Stimulated activated CD4-positive, alpha-beta T cell treated with anti-CD3 and anti-CD28 coated beads, Interleukin-12 subunit alpha, Interleukin-12 subunit beta, amount 100 ng/mL, for 48 hours (primary cell): Measurements from ENCODE around the gene ENG.
A peak's percentile ranks its signal among the peaks of the same experiment; 100 is the strongest.
"Not testable (repeated sequence)": the region's sequence is repeated elsewhere in the genome, so short reads cannot be mapped to it uniquely, and the experiment has no call there.

Source experiments
- DNase-seq, 3 donors: peaks; one replicate each; pipeline ENCODE4 v3.0.0-alpha.2; 2020; ENCODE audit warnings: low read depth in 2 of 3, low spot score in 1 of 3

Gene ENG

DNA sequence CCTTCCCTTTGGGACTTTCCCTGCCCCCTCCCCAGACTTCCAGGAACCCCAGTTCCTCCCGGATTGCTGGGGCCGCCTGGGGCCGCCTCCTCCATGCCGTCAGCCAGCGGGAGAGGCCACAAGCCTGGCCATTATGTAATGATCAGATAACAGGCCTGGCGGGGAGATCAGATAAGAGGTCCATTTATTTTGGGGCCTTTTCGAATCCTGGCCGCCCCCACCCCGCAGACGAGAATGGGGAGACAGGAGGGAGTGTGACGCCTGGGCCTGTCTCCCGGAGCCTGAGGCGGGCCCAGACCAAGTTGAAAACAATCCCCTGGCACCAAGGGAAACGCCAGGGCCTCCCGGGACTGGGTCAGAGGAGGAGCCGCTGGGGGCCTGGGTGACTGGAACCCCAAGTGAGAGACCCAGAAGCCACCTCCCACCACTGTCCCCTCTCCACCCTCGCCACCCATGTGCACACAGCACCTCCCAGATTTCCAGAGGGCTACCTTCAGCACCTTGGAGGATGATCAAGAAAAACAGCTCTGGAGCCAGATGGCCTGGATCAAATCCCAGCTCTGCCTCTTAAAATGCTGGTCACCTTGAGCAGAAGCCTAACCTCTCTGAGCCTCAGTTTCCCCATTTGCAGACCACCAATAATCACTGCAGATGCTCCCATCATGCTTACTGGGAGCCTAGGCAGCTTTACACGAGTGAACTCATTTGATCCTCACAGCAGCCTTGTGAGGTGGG, 7.8 kb downstream of the ENG start:
- DNase-seq = no peak

DNA sequence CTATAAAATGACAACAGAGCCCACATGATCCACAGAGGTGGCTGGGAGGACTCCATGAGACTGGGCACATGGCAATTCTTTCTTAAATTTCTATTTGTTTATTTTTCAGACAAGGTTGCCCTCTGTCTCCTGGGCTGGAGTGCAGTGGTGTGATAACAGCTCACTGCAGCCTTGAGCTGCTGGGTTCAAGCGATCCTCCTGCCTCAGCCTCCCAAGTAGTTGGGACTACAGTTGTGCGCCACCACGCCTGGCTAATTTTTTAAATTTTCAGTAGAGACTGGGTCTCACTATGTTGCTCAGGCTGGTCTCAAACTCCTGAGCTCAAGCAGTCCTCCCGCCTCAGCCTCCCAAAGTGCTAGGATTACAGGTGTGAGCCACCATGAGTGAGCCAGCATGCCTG, 8.8 kb downstream of the ENG start:
- not testable (repeated sequence) for DNase-seq

DNA sequence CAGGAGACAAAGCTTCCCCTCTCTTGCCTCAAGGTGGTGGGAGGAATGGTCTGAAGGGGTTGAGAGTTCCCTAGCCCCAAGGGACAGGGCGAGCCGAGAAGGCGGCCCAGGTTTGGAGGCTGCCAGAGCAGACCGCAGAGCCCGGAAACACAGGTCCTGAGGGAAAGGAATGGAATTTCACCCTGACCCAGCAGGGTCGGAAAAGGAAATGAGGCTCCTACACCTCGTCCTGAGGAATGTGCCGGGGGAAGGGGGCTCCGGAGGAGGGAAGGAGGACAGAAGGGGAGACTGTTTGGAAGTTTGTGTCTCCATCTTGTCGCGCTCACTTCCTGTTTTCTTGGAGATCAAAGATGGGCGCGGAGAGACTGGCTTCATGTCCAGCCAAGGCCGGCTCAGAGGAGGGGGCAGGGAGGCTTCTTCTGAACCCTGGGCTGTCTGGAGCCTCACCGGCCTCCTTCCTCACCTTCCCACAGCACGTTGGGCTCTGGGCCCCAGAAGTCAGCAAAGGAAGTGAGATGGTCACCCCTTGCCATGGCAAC, 9.6 kb downstream of the ENG start:
- DNase-seq = no peak

DNA sequence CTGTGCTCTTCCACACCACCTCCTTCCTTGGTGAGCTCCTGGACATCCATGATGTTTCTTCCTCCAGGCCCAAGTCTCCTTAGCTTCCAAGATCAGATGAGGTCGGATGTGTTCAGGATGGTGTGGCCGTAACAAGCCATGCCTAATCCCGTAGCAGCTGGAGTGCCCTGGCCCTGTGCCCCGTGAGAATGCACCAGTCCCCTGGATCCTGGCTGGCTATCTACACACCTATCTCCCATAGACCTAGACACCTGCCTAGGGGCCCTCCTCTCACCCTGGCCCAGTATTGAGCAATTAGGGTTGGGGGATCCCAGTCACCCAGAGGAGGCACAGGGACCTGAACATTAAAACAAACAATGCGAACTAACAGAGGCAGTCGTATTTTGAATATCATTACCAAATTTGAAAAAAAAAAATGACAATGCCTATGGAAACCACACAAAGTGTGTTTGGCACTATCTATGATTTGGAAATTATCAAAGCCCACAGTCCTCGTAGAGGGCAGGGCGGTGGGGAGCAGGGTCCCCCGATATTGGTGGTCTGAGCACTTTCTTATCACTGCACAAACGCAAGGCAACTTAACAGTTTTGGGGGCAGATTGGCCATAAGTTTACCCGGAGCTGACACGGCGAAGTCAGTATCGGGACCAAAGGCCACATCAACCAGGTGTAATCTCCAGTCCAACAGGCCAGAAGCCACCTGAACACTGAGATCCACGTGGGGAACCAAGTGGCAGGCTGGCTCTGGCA, 13.2 kb downstream of the ENG start:
- DNase-seq = no peak

DNA sequence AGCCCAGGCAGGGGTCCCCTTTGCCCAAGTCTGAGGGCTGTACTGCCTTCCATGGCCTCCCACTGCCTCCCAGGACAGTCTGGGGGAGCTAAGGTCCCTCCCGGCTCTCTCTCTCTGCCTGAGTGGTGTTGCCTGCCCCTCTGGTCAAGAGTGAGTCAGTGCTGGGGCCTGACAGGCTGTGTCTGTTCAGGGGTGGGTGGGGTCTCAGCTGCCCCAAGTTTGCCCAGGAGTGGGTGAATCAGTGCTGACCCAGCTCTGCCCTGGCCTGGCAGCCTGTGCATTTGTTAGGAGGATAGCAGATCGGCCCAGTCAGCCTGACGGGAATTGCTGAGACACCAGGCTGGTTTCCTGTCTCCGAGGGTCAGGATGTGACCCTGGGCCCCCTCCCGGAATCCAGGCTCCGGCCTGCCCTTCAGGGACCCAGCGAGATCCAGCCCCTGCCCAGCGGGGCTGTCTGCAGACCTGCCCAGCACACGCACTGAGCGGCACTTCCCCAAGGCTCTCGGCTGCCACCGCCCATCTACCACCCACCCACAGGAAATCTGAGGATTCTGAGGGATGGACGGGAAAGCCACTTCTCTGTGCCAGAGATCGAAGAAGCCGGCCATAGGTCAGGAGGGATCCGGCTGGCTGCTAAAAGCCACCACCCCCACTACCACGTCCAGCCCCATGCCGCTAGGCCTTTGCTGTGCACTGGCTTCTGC, 15.9 kb downstream of the ENG start:
- DNase-seq = no peak

DNA sequence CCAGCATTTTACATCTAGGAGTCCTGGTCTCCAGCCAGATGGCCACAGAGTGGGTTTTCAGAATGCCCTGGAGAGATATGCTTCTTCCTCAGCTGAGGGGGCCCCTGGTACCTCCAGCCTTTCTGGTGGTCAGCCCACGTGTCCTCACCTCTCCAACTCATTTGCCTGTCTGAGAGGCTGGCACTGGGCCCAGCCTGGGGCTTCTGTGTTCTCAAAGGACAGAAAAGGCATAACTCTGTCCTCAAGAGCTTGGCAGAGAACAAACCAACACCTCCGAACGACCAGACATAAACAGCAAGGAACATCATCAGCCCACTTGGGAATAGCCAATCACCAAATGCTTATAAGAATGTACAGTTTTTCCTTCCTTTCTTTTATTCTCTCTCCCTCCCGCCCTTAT, 17.1 kb downstream of the ENG start:
- DNase-seq = no peak

- not testable (repeated sequence) for DNase-seq
These were observed 17.9 kb downstream of the ENG start for GRCh38 chr9:127836561-127836960.

DNA sequence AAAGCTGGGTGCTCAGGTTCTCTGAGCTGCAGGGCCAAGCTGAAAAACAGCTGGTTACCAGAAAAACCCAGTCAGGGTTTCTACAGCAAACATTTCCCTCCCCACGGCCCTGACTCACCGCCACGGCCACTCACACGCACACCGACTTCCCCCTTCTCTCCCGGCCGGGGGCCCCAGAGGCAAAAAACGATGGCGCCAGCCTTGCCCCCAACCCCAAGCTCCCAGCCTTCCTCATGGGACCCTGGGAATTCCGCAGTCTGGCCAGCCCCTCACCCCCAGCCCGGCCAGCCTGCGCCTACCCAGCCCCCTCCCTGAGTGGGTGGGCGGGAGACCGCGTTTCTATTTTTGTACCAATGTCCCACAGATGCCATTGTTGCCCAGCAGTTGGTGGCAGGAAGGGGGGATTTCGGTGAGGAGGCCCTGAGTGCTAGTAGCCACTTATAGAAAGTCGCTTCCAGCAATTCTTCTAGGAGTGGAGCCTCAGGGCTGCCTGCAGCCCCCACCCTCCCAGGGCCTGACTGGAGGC, 18.4 kb downstream of the ENG start:
- DNase-seq = peak in 1 of 3 donors; percentile 13

GRCh38 chr9:127833555-127833954, 20.9 kb downstream of the ENG start:
- no peak for DNase-seq

GRCh38 chr9:127832248-127832647, 22.2 kb downstream of the ENG start:
- no peak for DNase-seq

DNA sequence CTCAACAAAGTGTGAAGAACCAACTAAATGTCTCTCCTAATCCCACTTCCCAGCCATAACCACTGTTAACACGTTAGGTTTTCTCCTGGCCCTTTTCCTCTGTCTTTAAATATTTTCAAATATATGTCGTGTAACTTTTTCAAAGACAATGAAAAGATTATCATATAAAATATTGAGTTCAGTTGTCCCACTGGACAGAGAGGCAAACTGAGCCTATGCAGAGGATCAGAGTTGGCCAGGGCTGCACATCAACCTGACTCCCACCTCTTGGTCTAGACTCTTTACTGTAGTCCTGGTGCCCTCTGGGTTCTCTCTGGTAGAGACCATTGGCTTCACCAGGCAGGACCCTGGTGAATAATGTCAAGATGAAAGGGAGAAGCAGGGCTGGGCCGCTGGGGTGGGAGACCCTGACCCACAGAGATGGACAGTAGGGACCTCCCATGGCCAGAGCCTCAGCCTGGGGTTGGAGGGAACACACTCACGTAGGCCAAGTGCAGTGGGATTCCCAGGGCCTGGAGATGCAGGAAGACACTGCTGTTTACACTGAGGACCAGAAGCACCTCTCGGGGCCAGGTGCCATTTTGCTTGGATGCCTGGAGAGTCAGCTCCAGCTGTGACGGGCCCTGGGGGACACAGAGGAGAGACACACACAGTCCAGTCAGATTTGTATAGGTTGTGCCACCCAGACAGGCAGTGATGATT, 25.1 kb downstream of the ENG start:
- no peak for DNase-seq

GRCh38 chr9:127828262-127829031, 26.0 kb downstream of the ENG start:
- no peak for DNase-seq

DNA sequence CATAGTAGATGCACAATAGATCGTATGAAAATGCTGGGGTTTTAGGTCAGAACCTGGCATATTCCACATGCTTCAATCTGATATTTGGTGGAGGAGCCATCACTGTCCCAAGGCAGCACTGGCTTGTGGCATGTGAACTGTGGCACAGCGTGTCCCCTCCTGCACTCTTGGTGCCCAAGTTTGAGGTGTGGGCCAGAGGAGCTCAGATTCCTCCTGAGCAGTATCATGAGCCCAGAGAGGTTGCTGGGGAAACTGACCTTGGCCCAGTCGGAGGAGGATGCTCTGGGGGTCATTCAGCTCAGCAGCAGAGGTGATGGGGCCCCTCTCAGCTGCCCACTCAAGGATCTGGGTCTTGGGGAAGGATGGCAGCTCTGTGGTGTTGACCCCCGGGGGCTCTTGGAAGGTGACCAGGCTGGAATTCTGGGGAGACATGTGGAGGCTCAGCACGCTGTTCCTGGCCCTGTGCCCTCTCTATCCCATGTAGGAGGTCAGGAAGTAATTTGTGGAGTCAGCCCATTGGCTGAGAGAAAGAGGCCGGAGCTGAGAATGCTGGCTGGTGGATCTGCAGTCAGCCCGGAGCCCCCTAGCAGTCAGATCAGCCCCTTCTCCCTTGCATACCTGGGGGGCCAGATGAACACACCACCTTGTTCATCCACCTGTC, 28.1 kb downstream of the ENG start:
- DNase-seq = no peak

GRCh38 chr9:127825319-127826051, 29.0 kb downstream of the ENG start:
- no peak for DNase-seq

DNA sequence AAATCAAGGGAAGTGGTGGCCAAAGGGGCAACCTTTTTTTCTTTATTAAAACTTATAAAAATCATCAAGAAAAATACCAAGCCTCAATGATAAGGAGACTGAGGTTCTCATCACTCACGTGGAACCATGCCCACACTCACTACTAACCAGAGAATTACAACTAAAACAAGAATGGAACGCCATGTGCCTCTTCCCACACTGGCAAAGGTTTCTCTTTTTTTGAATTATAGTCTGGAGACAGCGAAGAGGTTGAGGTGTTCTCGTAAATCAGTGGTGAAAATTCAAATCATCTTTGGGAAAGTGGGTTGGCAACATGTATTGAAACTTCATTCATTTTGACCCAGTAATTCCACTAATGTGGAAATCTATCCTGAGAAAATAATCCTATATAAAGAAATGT, 32.4 kb downstream of the ENG start:
- DNase-seq = no peak

GRCh38 chr9:127818574-127818973, 35.9 kb downstream of the ENG start:
- DNase-seq = no peak

GRCh38 chr9:127817881-127818434, 36.5 kb downstream of the ENG start:
- no peak for DNase-seq

GRCh38 chr9:127816728-127817127, 37.7 kb downstream of the ENG start:
- DNase-seq = no peak

GRCh38 chr9:127816362-127816725, 38.1 kb downstream of the ENG start:
- no peak for DNase-seq
